ENCODE measurements around the gene MAGEA2. TPM values are rescaled to one million over a fixed set of nuclear protein-coding genes. Genes with fewer than 3 reads are reported as not detected.
"Not testable (repeated sequence)": the region's sequence is repeated elsewhere in the genome, so short reads cannot be mapped to it uniquely, and the experiment has no call there.

MAGEA2 gene, protein sequence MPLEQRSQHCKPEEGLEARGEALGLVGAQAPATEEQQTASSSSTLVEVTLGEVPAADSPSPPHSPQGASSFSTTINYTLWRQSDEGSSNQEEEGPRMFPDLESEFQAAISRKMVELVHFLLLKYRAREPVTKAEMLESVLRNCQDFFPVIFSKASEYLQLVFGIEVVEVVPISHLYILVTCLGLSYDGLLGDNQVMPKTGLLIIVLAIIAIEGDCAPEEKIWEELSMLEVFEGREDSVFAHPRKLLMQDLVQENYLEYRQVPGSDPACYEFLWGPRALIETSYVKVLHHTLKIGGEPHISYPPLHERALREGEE
- polyA plus RNA-seq, result not detected

- not testable (repeated sequence) for H3K4me1 ChIP-seq (ENCODE audit: control insufficient read depth in 2 of 2, insufficient read depth in 2 of 2, low read length in 1 of 2); H3K9me3 ChIP-seq (ENCODE audit: control insufficient read depth in 2 of 2, insufficient read depth in 1 of 2, low read depth in 1 of 2, low read length in 1 of 2); H3K4me3 ChIP-seq (ENCODE audit: low read depth in 1 of 2, low read length in 2 of 2); H3K27me3 ChIP-seq (ENCODE audit: control insufficient read depth in 1 of 2, insufficient read depth in 2 of 2, low read length in 2 of 2); H3K27ac ChIP-seq (ENCODE audit: low read depth in 2 of 2, low read length in 1 of 2); H3K36me3 ChIP-seq (ENCODE audit: control insufficient read depth in 2 of 2, insufficient read depth in 2 of 2, low read length in 1 of 2)
- whole genome bisulfite sequencing, 2 donors, result no CpG with 5 or more reads among the region's 35 CpGs
Observed at GRCh38 chrX:152753686-152754650, at the start of gene MAGEA2. Gene MAGEA2 (minus strand): TSS chrX:152753842. CDS start chrX:152751363, 2,479 bp downstream.

DNA sequence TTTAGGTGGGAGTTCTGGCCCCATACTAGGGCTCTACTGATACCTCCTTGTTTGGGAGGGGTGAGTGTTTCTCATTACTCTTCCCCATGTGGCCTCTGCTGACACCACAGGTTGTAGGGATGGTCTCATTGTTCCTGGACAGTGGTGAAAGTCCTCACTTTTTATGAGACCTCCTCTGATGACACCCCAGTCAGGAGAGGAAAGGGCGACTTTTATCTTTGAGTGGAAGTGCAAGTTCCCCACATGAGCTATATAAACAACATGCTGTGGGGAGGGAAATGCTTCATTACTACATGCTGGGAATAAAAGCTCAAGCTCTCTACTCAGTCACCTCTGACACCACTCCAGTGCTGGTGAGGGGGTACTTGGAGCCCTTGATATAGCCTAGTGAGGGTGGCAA is 45.3 kb upstream of the MAGEA2 start:
- H3K27ac ChIP-seq (ENCODE audit: low read depth in 2 of 2, low read length in 1 of 2), result no peak overlapping the region
- H3K4me1 ChIP-seq (ENCODE audit: control insufficient read depth in 2 of 2, insufficient read depth in 2 of 2, low read length in 1 of 2), result no peaks in the 10 kb centered on the region
- H3K36me3 ChIP-seq (ENCODE audit: control insufficient read depth in 2 of 2, insufficient read depth in 2 of 2, low read length in 1 of 2), result no peaks in the 10 kb centered on the region
- H3K27me3 ChIP-seq (ENCODE audit: control insufficient read depth in 1 of 2, insufficient read depth in 2 of 2, low read length in 2 of 2), result no peaks in the 10 kb centered on the region
- 43 to 80% methylated on average over 1 of the region's 1 CpG for WGBS, 2 donors
- H3K9me3 ChIP-seq (ENCODE audit: control insufficient read depth in 2 of 2, insufficient read depth in 1 of 2, low read depth in 1 of 2, low read length in 1 of 2), result no peaks in the 10 kb centered on the region
- no peak overlapping the region for H3K4me3 ChIP-seq (ENCODE audit: low read depth in 1 of 2, low read length in 2 of 2)

DNA sequence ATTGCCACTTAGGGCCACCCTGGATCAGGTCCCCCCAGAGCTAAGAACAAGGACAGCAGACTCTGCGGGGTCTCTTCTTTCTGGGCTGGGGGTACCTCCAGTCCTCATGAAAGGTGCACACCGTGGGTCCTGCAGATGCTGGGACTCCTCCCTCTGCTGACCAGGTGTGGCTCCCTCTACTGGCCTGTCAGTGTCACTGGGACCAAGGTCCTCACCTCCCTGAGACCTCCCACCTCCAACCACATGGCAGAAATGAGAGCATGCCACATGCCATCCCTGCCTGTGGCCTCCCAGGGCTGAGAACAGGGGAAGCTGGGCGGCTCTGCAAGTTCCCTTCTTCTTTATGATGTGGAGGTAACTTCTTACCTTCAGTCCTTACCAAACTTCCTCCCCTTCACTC is 33.4 kb upstream of the MAGEA2 start:
- H3K36me3 ChIP-seq (ENCODE audit: control insufficient read depth in 2 of 2, insufficient read depth in 2 of 2, low read length in 1 of 2); H3K27ac ChIP-seq (ENCODE audit: low read depth in 2 of 2, low read length in 1 of 2); H3K27me3 ChIP-seq (ENCODE audit: control insufficient read depth in 1 of 2, insufficient read depth in 2 of 2, low read length in 2 of 2); H3K4me1 ChIP-seq (ENCODE audit: control insufficient read depth in 2 of 2, insufficient read depth in 2 of 2, low read length in 1 of 2); H3K4me3 ChIP-seq (ENCODE audit: low read depth in 1 of 2, low read length in 2 of 2); H3K9me3 ChIP-seq (ENCODE audit: control insufficient read depth in 2 of 2, insufficient read depth in 1 of 2, low read depth in 1 of 2, low read length in 1 of 2): not testable (repeated sequence)
- no CpG with 5 or more reads among the region's 3 CpGs for WGBS, 2 donors

- 79 to 80% methylated on average over 2 to 3 of the region's 29 CpGs for WGBS, 2 donors
Observed at GRCh38 chrX:152769549-152770289, 16.1 kb upstream of the MAGEA2 start, which contains the start of gene MAGEA6. Gene MAGEA6 (minus strand): TSS chrX:152769689. CDS start chrX:152767650, 2,039 bp downstream.

DNA sequence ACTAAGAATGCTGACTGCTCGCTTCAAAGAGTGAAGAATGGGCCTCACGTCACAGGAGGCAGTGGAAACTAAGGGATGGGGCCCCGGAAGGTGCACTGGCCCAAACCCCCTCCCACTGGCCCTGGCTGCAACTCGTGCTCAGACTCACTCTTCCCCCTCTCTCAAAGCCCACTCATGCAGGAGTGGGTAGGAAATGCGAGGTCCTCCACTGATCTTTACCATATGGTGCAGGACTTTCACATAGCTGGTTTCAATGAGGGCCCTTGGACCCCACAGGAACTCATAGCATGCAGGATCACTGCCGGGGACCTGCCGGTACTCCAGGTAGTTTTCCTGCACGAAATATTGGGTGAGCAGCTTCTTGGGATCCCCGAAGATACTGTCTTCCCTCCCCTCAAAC is 12.9 kb upstream of the MAGEA2 start:
- H3K27ac ChIP-seq (ENCODE audit: low read depth in 2 of 2, low read length in 1 of 2); H3K9me3 ChIP-seq (ENCODE audit: control insufficient read depth in 2 of 2, insufficient read depth in 1 of 2, low read depth in 1 of 2, low read length in 1 of 2); H3K36me3 ChIP-seq (ENCODE audit: control insufficient read depth in 2 of 2, insufficient read depth in 2 of 2, low read length in 1 of 2); H3K27me3 ChIP-seq (ENCODE audit: control insufficient read depth in 1 of 2, insufficient read depth in 2 of 2, low read length in 2 of 2); H3K4me1 ChIP-seq (ENCODE audit: control insufficient read depth in 2 of 2, insufficient read depth in 2 of 2, low read length in 1 of 2); H3K4me3 ChIP-seq (ENCODE audit: low read depth in 1 of 2, low read length in 2 of 2): not testable (repeated sequence)
- 64 to 80% methylated on average over 8 to 9 of the region's 9 CpGs for WGBS, 2 donors

More at GRCh38 chrX:152769549-152770289, 16.1 kb upstream of the MAGEA2 start, which contains the start of gene MAGEA6:
- not testable (repeated sequence) for H3K27ac ChIP-seq (ENCODE audit: low read depth in 2 of 2, low read length in 1 of 2); H3K36me3 ChIP-seq (ENCODE audit: control insufficient read depth in 2 of 2, insufficient read depth in 2 of 2, low read length in 1 of 2); H3K4me1 ChIP-seq (ENCODE audit: control insufficient read depth in 2 of 2, insufficient read depth in 2 of 2, low read length in 1 of 2); H3K27me3 ChIP-seq (ENCODE audit: control insufficient read depth in 1 of 2, insufficient read depth in 2 of 2, low read length in 2 of 2); H3K9me3 ChIP-seq (ENCODE audit: control insufficient read depth in 2 of 2, insufficient read depth in 1 of 2, low read depth in 1 of 2, low read length in 1 of 2); H3K4me3 ChIP-seq (ENCODE audit: low read depth in 1 of 2, low read length in 2 of 2)

DNA sequence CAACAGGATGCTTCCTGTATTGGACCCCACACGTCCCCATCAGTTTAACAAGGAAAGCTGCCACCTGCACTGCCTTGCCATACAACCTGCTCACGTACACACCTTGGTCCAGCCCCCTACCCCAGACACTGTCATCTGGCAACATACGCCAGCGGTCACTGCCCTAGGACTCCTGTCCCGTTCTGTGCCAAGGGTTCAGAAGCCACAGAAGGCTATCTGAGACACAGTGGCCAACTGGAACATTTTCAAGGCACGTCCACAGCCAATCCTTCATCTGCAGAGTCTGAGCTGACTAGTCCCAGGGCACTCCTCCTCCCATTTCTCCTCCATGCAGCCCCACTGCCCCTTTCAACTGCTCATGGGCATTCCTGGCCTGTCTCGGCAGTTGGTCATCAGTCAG is 7.9 kb upstream of the MAGEA2 start:
- H3K36me3 ChIP-seq (ENCODE audit: control insufficient read depth in 2 of 2, insufficient read depth in 2 of 2, low read length in 1 of 2); H3K27me3 ChIP-seq (ENCODE audit: control insufficient read depth in 1 of 2, insufficient read depth in 2 of 2, low read length in 2 of 2); H3K27ac ChIP-seq (ENCODE audit: low read depth in 2 of 2, low read length in 1 of 2); H3K9me3 ChIP-seq (ENCODE audit: control insufficient read depth in 2 of 2, insufficient read depth in 1 of 2, low read depth in 1 of 2, low read length in 1 of 2); H3K4me1 ChIP-seq (ENCODE audit: control insufficient read depth in 2 of 2, insufficient read depth in 2 of 2, low read length in 1 of 2); H3K4me3 ChIP-seq (ENCODE audit: low read depth in 1 of 2, low read length in 2 of 2): not testable (repeated sequence)
- WGBS, 2 donors, result 56 to 93% methylated on average over 2 to 4 of the region's 7 CpGs

DNA sequence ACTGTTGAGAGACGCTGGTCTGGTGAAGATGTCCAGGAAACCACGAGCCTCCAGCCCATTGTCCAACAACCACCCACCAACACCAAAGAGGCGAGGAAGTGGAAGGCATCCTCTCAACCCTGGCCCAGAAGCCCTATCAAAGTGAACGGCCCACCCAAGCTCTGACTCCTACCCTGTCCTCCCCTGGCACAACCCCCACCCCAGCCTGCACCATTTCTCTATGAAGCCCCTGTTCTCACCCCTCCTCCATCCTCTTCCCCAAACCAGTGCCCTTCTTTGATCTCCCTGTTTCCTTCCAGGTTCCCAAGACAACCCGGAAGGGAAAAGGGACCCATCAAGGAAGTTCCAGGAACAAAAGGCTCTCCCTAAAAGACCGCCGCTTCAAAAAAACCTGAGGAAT is 5.9 kb upstream of the MAGEA2 start:
- not testable (repeated sequence) for H3K27me3 ChIP-seq (ENCODE audit: control insufficient read depth in 1 of 2, insufficient read depth in 2 of 2, low read length in 2 of 2); H3K4me1 ChIP-seq (ENCODE audit: control insufficient read depth in 2 of 2, insufficient read depth in 2 of 2, low read length in 1 of 2); H3K4me3 ChIP-seq (ENCODE audit: low read depth in 1 of 2, low read length in 2 of 2); H3K27ac ChIP-seq (ENCODE audit: low read depth in 2 of 2, low read length in 1 of 2); H3K9me3 ChIP-seq (ENCODE audit: control insufficient read depth in 2 of 2, insufficient read depth in 1 of 2, low read depth in 1 of 2, low read length in 1 of 2); H3K36me3 ChIP-seq (ENCODE audit: control insufficient read depth in 2 of 2, insufficient read depth in 2 of 2, low read length in 1 of 2)
- 65 to 69% methylated on average over 1 to 5 of the region's 7 CpGs for WGBS, 2 donors

DNA sequence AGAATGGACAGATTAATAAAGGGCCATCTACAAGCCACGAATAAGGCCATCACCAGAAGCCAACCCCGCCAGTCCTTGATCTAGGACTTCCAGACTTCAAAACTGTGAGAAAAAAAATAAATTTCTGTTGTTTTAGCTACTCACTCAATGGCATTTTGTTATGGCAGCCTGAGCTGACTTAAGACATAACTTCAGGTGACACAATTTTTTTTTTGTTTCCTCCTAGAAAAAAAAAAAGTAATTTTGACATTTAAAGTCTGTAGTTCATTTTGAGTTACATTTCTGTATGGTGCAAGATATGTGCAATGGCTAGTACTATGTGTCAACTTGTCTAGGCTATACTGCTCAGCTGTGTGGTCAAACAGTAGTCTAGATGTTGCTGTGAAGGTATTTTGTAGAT is 5.3 kb upstream of the MAGEA2 start, which contains the start of gene CSAG3:
CSAG3 (plus strand) TSS at position 301 of the 400 bp plus-strand sequence.
- not testable (repeated sequence) for H3K9me3 ChIP-seq (ENCODE audit: control insufficient read depth in 2 of 2, insufficient read depth in 1 of 2, low read depth in 1 of 2, low read length in 1 of 2); H3K4me1 ChIP-seq (ENCODE audit: control insufficient read depth in 2 of 2, insufficient read depth in 2 of 2, low read length in 1 of 2); H3K36me3 ChIP-seq (ENCODE audit: control insufficient read depth in 2 of 2, insufficient read depth in 2 of 2, low read length in 1 of 2); H3K27me3 ChIP-seq (ENCODE audit: control insufficient read depth in 1 of 2, insufficient read depth in 2 of 2, low read length in 2 of 2); H3K4me3 ChIP-seq (ENCODE audit: low read depth in 1 of 2, low read length in 2 of 2); H3K27ac ChIP-seq (ENCODE audit: low read depth in 2 of 2, low read length in 1 of 2)
- no CpG with 5 or more reads among the region's 2 CpGs for WGBS, 2 donors

- H3K4me3 ChIP-seq (ENCODE audit: low read depth in 1 of 2, low read length in 2 of 2); H3K27ac ChIP-seq (ENCODE audit: low read depth in 2 of 2, low read length in 1 of 2); H3K4me1 ChIP-seq (ENCODE audit: control insufficient read depth in 2 of 2, insufficient read depth in 2 of 2, low read length in 1 of 2); H3K36me3 ChIP-seq (ENCODE audit: control insufficient read depth in 2 of 2, insufficient read depth in 2 of 2, low read length in 1 of 2); H3K27me3 ChIP-seq (ENCODE audit: control insufficient read depth in 1 of 2, insufficient read depth in 2 of 2, low read length in 2 of 2); H3K9me3 ChIP-seq (ENCODE audit: control insufficient read depth in 2 of 2, insufficient read depth in 1 of 2, low read depth in 1 of 2, low read length in 1 of 2): not testable (repeated sequence)
- WGBS, 2 donors, result no CpG with 5 or more reads among the region's 5 CpGs
Observed at GRCh38 chrX:152754871-152755270, 1.2 kb upstream of the MAGEA2 start.
